Neural progenitor cell (in vitro differentiated cells): ENCODE measurements around the gene RPS6KA2.

Experiments
- EZH2 ChIP-seq: fragments of 200-600 bp; sonication (generic); IDR thresholded peaks from 2 replicates; pipeline ENCODE4 v1.6.1; 2017; ENCODE audit warnings: antibody characterized with exemption, mild to moderate bottlenecking, moderate library complexity
- EZH2phosphoT487 ChIP-seq: fragments of 200-600 bp; sonication (generic); IDR thresholded peaks from 2 replicates; pipeline ENCODE4 v1.6.1; 2017; ENCODE audit warnings: antibody characterized with exemption
- TF ChIP-seq, protein P1 (sequence below): fragments of 200-600 bp; sonication (generic); IDR thresholded peaks from 2 replicates; pipeline ENCODE4 v1.5.1; 2017; ENCODE audit warnings: antibody characterized with exemption, mild to moderate bottlenecking

DNA sequence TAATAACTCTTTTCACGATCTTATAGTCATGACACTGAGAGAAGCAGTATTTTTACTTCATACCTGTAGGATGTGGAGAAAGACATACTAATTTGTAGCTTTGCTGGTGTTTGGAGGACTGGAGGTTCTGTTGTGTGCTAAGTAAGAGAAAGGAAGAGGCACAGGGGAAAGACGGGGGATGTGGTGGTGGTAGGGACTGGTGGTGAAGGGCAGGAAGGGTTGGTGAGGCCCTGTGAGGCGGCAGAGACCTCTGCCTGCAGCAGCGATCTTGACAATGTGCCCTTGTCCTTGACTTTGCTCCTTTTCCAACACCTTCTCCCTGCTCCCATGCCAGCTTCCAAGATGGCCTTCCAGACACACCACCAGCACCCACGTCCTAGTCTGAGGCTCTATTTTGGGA lies 211.7 kb downstream of the RPS6KA2 start:
- TF ChIP-seq EZH2: no peak
- TF ChIP-seq, protein P1, sequence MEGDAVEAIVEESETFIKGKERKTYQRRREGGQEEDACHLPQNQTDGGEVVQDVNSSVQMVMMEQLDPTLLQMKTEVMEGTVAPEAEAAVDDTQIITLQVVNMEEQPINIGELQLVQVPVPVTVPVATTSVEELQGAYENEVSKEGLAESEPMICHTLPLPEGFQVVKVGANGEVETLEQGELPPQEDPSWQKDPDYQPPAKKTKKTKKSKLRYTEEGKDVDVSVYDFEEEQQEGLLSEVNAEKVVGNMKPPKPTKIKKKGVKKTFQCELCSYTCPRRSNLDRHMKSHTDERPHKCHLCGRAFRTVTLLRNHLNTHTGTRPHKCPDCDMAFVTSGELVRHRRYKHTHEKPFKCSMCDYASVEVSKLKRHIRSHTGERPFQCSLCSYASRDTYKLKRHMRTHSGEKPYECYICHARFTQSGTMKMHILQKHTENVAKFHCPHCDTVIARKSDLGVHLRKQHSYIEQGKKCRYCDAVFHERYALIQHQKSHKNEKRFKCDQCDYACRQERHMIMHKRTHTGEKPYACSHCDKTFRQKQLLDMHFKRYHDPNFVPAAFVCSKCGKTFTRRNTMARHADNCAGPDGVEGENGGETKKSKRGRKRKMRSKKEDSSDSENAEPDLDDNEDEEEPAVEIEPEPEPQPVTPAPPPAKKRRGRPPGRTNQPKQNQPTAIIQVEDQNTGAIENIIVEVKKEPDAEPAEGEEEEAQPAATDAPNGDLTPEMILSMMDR: no peak
- no peak for TF ChIP-seq EZH2phosphoT487
